Bladder microvascular endothelial cell (primary cell): ENCODE data around the gene ANLN. TPM values are rescaled to one million over a fixed set of nuclear protein-coding genes. Genes with fewer than 3 reads are reported as not detected.

Experiments used
- total RNA-seq: library from RNA; depleted of rRNA; stranded (reverse); fragments of >200 nt; gene quantifications from 2 replicates; pipeline ENCODE4 v1.2.3, GENCODE V29; 2014

Gene ANLN, protein sequence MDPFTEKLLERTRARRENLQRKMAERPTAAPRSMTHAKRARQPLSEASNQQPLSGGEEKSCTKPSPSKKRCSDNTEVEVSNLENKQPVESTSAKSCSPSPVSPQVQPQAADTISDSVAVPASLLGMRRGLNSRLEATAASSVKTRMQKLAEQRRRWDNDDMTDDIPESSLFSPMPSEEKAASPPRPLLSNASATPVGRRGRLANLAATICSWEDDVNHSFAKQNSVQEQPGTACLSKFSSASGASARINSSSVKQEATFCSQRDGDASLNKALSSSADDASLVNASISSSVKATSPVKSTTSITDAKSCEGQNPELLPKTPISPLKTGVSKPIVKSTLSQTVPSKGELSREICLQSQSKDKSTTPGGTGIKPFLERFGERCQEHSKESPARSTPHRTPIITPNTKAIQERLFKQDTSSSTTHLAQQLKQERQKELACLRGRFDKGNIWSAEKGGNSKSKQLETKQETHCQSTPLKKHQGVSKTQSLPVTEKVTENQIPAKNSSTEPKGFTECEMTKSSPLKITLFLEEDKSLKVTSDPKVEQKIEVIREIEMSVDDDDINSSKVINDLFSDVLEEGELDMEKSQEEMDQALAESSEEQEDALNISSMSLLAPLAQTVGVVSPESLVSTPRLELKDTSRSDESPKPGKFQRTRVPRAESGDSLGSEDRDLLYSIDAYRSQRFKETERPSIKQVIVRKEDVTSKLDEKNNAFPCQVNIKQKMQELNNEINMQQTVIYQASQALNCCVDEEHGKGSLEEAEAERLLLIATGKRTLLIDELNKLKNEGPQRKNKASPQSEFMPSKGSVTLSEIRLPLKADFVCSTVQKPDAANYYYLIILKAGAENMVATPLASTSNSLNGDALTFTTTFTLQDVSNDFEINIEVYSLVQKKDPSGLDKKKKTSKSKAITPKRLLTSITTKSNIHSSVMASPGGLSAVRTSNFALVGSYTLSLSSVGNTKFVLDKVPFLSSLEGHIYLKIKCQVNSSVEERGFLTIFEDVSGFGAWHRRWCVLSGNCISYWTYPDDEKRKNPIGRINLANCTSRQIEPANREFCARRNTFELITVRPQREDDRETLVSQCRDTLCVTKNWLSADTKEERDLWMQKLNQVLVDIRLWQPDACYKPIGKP
- 32.3 and 41.1 TPM in 2 replicates for total RNA-seq

DNA sequence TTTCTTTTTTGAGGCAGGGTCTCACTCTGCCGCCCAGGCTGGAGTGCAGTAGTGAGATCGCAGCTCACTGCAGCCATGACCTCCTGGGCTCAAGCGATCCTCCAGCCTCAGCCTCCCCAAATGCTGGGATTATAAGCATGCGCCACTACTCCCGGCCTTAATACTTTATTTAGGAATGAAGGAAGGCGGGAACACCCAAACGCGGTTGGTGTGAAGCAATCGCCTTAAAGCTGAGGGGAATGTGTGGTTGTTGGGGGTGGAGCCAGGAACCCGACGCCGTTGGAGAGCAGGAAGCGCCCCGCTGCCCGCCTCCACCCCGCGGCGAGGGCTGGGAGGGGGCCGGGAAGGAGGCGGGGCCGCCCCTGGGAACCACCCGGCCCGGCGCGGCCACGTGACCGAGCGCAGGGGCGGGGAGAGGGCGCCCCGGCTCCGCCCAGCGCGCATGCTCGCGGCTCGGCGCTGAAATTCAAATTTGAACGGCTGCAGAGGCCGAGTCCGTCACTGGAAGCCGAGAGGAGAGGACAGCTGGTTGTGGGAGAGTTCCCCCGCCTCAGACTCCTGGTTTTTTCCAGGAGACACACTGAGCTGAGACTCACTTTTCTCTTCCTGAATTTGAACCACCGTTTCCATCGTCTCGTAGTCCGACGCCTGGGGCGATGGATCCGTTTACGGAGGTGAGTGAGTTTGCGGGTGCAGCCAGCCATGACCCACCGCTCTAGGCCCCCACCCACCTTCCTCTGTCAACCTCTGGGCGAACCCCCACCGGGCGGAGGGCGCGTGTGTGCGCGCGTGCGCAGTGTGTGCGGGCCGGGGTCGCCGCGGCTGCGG lies at the start of gene ANLN:
ANLN (plus strand) TSS at position 492 of the 828 bp plus-strand sequence; CDS start at position 657, 165 bp downstream.

Other genes with a start within 250 kb of the ANLN start
- gene EEPD1, start 236.6 kb upstream of the ANLN start, total RNA-seq = 0.76 and 1.6 TPM in 2 replicates